Heart right ventricle (tissue), 16 donors: ENCODE measurements around the gene UBE4B. TPM values are rescaled to one million over a fixed set of nuclear protein-coding genes. Genes with fewer than 3 reads are reported as not detected.

ENCODE experiments used
- ATAC-seq, 8 donors: fragments of 200-7000 bp; cut with Tn5 transposase; one replicate each; pipeline ENCODE4 v1.9.1; 2020; ENCODE audit warnings: mild to moderate bottlenecking in 8 of 8, moderate library complexity in 8 of 8, moderate number of reproducible peaks in 1 of 8
- DNase-seq, 2 donors: peaks; one replicate each; pipeline ENCODE4 v3.0.0-alpha.2; 2020
- H3K27ac ChIP-seq, 10 donors: fragments of 200-600 bp; sonication (generic) in 2 of 10; one replicate each; pipeline versions ENCODE4 v1.5.0 to v1.8.0; 2020 to 2022; ENCODE audit warnings: mild to moderate bottlenecking in 3 of 10
- H3K27me3 ChIP-seq, 7 donors: fragments of 200-600 bp; one replicate each; pipeline ENCODE4 v1.8.0; 2021 to 2022; ENCODE audit warnings: mild to moderate bottlenecking in 2 of 7
- H3K36me3 ChIP-seq, 9 donors: fragments of 200-600 bp; sonication (generic) in 1 of 9; one replicate each; pipeline versions ENCODE4 v1.5.0 to v1.8.0; 2020 to 2022; ENCODE audit warnings: mild to moderate bottlenecking in 2 of 9
- H3K4me1 ChIP-seq, 9 donors: fragments of 200-600 bp; sonication (generic) in 1 of 9; one replicate each; pipeline versions ENCODE4 v1.5.0 to v1.8.0; 2020 to 2022; ENCODE audit warnings: mild to moderate bottlenecking in 4 of 9
- H3K4me3 ChIP-seq, 10 donors: fragments of 200-600 bp; sonication (generic) in 2 of 10; one replicate each; pipeline versions ENCODE4 v1.5.0 to v1.8.0; 2020 to 2022; ENCODE audit warnings: mild to moderate bottlenecking in 7 of 10, moderate library complexity in 2 of 10
- H3K9me3 ChIP-seq, 11 donors: fragments of 200-600 bp in 10 of 11; sonication (generic) in 2 of 11; one replicate each; pipeline versions ENCODE4 v1.5.0 to v1.8.0; 2013 to 2022; ENCODE audit warnings: mild to moderate bottlenecking in 2 of 11, control low read depth in 1 of 11, moderate library complexity in 1 of 11
- CTCF ChIP-seq, 9 donors: fragments of 200-600 bp; sonication (generic) in 2 of 9; IDR thresholded peaks; one replicate each; pipeline versions ENCODE4 v1.5.0 to v1.8.0; 2021 to 2022; ENCODE audit warnings: antibody characterized with exemption in 9 of 9, mild to moderate bottlenecking in 5 of 9, moderate library complexity in 1 of 9
- WGBS, 2 donors: extraction: QIAGEN DNeasy Blood & Tissue Kit; methylation state at CpG; one replicate each; pipeline ENCODE4 v1.1.7; 2013; ENCODE audit warnings: inconsistent platforms in 1 of 2; 5-methylcytosine and 5-hydroxymethylcytosine counted together
- intact Hi-C, 10 donors: fragments of 100-400 bp; cut with DNase I; formaldehyde crosslinking; loops; one replicate each; pipeline versions ENCODE4 v1.11.1 to v1.14.2; 2022
- polyA plus RNA-seq, 2 donors: library from polyadenylated mRNA; stranded (reverse); fragments of 200-250 nt; gene quantifications; one replicate each; pipeline ENCODE4 v1.2.3, GENCODE V29; 2013
- total RNA-seq, 10 donors: library from RNA; stranded (reverse); fragmentation: NEBNext Ultra II Directional in 3 of 10; extraction: Animal tissue kit (Norgen Biotek cat#: 25700) in 3 of 10; gene quantifications; one replicate each; pipeline versions ENCODE4 v1.2.1 to v1.2.4, GENCODE V29; 2021 to 2023
- donor health status: Arrhythmogenic right ventricular cardiomyopathy.
- donor health status: ischemic (EF 13 %, LVEDD 7.1; RV severe dilation, severe dysfunction).
- donor health status: healthy with polysubstance abuse.
- donor health status: DM: no; HTN: yes; CAD: no.
- donor health status: DM: no; HTN: no; CAD: no.
- donor health status: ischemic (EF 25% LVEDD 6.9; RV normal size, moderate dysfunction).
- donor health status: ischemic (EF 25% LVEDD 5.7; RV mildly dilated, moderate dysfunction).
- donor health status: healthy.
- donor health status: DM: yes; HTN: yes; CAD: no.
- donor health status: Ischemic cardiomyopathy.
- donor health status: ischemic (EF 35%, LVEDD 5.7; RV mildly dilated, moderate dysfunction).
- donor health status: nonischemic (EF 11% LVEDD 7.7; RV severe dilation, severe dysfunction).
- donor health status: DM: yes; HTN: yes; CAD: no.
- donor health status: PGD.
- donor health status: ischemic (EF 29% LVEDD 5.4; RV normal size, mild dysfunction).
- donor health status: nonischemic (EF 23%, LVEDD 6.1; RV moderate dilation, normal function).

Gene UBE4B
- total and polyA plus RNA-seq, 12 donors, result 18.3 to 87.3 (median 67.8) TPM

- DNase-seq (no peak), ATAC-seq (no peak)
- peaks cover 0 to 71% (median 9%) of the 10 kb centered on the region in 9 donors for H3K36me3 ChIP-seq
- no peak overlapping the region for H3K4me3 ChIP-seq
- intact Hi-C loops, result no loop called here
- WGBS, 2 donors, result 92 to 94% methylated on average over 4 of the region's 4 CpGs
- H3K9me3 ChIP-seq, result no peaks in the 10 kb centered on the region
- H3K27ac ChIP-seq, result no peak overlapping the region
- no peaks in the 10 kb centered on the region for H3K27me3 ChIP-seq
- TF ChIP-seq CTCF (IDR thresholded peaks at IDR 0.05), result no peak
- H3K4me1 ChIP-seq, result peaks cover 4 to 33% (median 28%) of the 10 kb centered on the region in 9 donors
Observed at GRCh38 chr1:10042746-10043145, 10.0 kb downstream of the UBE4B start.

DNA sequence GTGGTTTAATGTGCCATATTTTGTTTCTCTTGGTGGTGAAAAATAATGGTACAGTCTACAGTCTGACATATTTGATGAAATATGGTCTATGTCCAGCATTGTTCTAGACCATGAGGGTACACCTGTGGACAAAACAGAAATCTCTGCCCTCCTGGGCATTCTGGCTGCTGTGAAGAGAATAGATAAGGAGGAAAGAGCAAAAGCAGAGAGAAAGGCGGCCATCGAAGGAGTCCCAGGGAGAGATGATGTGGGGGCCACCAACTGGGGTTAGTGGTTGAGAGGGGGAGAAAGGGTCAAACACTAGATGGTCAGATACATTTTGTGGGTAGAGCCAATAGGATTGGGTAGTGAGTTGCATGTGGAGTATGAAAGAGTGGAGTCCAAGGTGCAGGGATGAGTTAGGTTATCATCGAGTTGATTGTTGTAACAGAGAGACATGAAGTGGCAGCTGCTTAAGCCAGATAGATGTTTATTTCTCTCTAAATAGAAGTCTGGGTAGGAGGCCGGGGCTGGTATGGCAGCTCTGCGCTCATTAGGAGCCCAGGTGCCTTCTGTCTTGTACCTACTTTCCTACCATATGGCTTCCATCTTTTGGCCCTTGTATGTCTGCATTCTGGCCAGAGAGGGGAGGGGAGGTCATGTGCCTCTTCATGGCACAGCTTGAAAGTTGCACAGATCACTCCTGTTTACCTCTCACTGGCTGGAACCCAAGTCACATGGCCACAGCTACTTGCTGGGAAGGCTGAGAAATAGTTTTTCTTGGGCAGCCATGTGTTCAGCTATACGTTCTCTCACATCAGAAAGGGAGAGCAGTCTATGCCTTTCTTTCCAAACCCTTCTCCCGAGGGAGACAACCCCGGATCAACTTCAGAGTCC lies 13.0 kb downstream of the UBE4B start:
- Histone ChIP-seq H3K9me3 (no peaks in the 10 kb centered on the region), H3K27ac (peak overlapping the region in 7 of 10 donors; percentile 18 to 67 (median 23)), H3K36me3 (peaks cover 0 to 64% (median 6%) of the 10 kb centered on the region in 9 donors), H3K4me3 (no peak overlapping the region), H3K27me3 (no peaks in the 10 kb centered on the region), H3K4me1 (peaks cover 4 to 54% (median 38%) of the 10 kb centered on the region in 9 donors)
- intact Hi-C loops, result loop anchor here in 1 of 10 donors (5.0 kb wide), 1 partner anchor 62 kb away; no protein-coding TSS in a partner anchor
- ATAC-seq, result peak in 6 of 8 donors; percentile 16 to 45 (median 38)
- DNase-seq, result no peak
- WGBS, 2 donors, result 70 to 71% methylated on average over 8 of the region's 8 CpGs
- TF ChIP-seq CTCF (IDR thresholded peaks at IDR 0.05), result no peak

DNA sequence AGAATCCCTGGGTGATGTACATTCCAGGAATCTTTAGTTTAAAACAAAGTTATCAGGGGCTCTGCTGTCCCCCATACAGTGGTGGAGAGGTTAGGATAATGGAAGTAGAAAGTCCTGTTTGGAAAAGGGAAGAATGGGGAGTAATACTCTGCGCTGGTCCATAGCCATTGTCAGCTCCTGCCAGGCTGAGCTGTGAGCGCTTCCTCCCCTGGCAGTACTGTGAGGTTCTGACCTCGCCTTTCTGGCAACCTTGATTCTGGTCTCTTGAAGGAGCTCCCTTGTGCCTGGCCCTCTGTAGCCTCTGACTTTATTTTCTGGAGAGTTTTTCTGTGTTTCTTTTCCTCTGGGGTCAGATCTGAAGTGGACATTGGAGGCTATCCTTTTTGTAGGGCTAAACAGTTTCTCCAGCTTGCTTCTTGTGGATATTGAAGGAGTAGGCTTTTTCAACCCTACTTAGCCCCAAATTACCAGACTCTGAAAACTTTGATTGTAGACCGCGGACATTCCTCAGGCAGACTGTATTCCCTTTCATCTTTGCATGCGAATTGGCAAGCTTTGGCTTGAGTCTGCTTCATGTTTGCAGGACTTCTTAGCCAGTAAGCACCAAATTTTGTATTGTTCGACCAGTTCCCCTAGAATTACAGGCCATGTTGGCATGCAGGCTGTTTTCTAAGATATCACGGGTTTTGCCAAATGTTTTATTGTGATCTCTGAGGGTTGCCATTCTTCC lies 13.8 kb downstream of the UBE4B start:
- intact Hi-C loops, result loop anchor here in 1 of 10 donors (5.0 kb wide), 1 partner anchor 61 kb away; no protein-coding TSS in a partner anchor

More for the DNA sequence above, 13.8 kb downstream of the UBE4B start:
- no peak for TF ChIP-seq CTCF (IDR thresholded peaks at IDR 0.05)
- peaks cover 4 to 62% (median 38%) of the 10 kb centered on the region in 9 donors for H3K4me1 ChIP-seq
- H3K27me3 ChIP-seq, result no peaks in the 10 kb centered on the region
- ATAC-seq, result peak; percentile 43 to 84 (median 78)
- no peaks in the 10 kb centered on the region for H3K9me3 ChIP-seq
- no peak overlapping the region for H3K4me3 ChIP-seq
- H3K27ac ChIP-seq, result peak overlapping the region in 7 of 10 donors; percentile 18 to 67 (median 23)
- peaks cover 0 to 63% (median 6%) of the 10 kb centered on the region in 9 donors for H3K36me3 ChIP-seq
- DNase-seq, result no peak
- WGBS, 2 donors, result 64 to 69% methylated on average over 8 of the region's 8 CpGs
